ENCODE data around the gene ZNF786.
"Not testable (repeated sequence)": the region's sequence is repeated elsewhere in the genome, so short reads cannot be mapped to it uniquely, and the experiment has no call there.

DNA sequence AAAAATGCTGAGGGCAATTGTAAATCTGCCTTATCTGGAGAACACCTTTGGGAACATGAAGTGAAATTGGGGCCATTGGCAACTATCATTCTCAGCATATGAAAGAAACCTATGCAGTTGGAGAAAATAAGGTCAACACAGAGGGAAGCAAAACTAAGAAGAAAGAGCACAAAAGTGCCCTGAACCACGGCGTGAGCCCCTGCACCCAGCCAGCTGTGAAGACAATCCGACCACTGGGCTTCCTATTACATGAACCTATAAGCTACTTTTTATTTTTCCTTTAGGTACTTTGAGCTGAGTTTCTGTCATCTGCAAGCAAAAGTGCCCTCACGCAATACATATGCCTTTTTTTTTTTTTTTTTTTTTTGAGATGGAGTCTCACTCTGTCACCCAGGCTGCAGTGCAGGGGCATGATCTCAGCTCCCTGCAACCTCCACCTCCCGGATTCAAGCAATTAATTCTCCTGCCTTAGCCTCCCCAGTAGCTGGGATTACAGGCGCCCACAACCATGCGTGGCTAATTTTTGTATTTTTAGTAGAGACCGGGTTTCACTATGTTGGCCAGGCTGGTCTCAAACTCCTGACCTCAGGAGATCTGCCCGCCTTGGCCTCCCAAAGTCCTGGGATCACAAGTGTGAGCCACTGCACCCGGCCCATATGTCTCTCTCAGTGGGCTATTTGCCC is 28.2 kb downstream of the ZNF786 start:
- not testable (repeated sequence) for TF ChIP-seq EZH2phosphoT487 (IDR thresholded peaks at IDR 0.05; ENCODE audit: insufficient read depth, low read depth); EZH2 (IDR thresholded peaks at IDR 0.05; ENCODE audit: insufficient read depth, poor library complexity, severe bottlenecking)
